AG04450 (cell line): ENCODE data around the gene SLC4A5. TPM values are rescaled to one million over a fixed set of nuclear protein-coding genes. Genes with fewer than 3 reads are reported as not detected.

Experiments
- CTCF ChIA-PET: fragments of 300-600, 350-600 bp; formaldehyde crosslinking; extraction: SDS; loops from one replicate; lab custom pipeline; 2022; ENCODE audit warnings: antibody characterized with exemption, inconsistent platforms; lab: Charles Lee
- POLR2A ChIA-PET: fragments of 350-600 bp; formaldehyde crosslinking; extraction: SDS; loops from one replicate; lab custom pipeline; 2021; ENCODE audit warnings: antibody characterized with exemption, inconsistent platforms; lab: Yijun Ruan, JAX
- DNase-seq: peaks from one replicate; pipeline ENCODE4 v3.0.0-alpha.2; 2011; ENCODE audit warnings: low read depth, low spot score
- H3K27ac ChIP-seq: one replicate; pipeline ENCODE4 v1.5.1; 2012; ENCODE audit warnings: low read depth, low read length, control low read depth
- H3K27me3 ChIP-seq: one replicate; pipeline ENCODE4 v1.6.0; 2012; ENCODE audit warnings: low read length; ENCODE audit not compliant: control insufficient read depth, insufficient read depth
- H3K4me3 ChIP-seq: 2 replicates; pipeline ENCODE4 v1.5.1; 2011; ENCODE audit warnings: mild to moderate bottlenecking, low read depth, low read length, control low read depth
- H3K9me3 ChIP-seq: 2 replicates; pipeline ENCODE4 v1.5.1; 2012; ENCODE audit warnings: low read length; ENCODE audit not compliant: control insufficient read depth, insufficient read depth
- polyA plus RNA-seq: library from polyadenylated mRNA; depleted of rRNA; stranded (reverse); fragments of >200 nt; gene quantifications from 2 replicates; pipeline ENCODE4 v1.2.3, GENCODE V29; 2011
- TF ChIP-seq, protein P1 (sequence below): IDR thresholded peaks from 2 replicates; pipeline ENCODE4 v1.5.1; 2011; ENCODE audit warnings: low read depth, low read length, control low read depth, inconsistent platforms

The SLC4A5 gene
- polyA plus RNA-seq, 1 experiment: 0.15 TPM

DNA sequence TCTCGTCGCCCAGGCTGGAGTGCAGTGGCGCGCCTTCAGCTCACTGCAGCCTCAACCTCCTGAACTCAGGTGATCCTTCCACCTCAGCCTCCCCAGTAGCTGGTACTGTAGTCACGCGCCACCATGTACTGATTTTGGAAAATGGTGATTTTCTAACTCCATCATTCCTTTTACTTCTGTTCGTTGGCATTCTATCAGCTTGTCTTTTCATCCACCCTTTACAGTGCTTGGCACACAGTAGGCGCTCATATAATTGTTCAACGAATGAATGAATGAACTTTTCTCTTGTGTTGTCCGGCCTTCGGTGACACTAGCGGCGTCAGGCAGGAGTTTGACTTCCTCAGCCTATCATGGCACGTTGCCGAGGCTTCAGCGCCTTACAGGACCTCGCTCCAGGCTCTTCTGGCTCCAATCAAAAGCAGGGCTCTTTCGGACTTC is 145.2 kb downstream of the SLC4A5 start:
- ChIA-PET CTCF (interaction anchor here (2.6 kb wide), 1 partner anchor 19 kb away, joined by 13 read pairs; the partner anchor contains the start of gene MOB1A), POLR2A (interaction anchor here (1.1 to 2.3 kb wide), 4 partner anchors 10 to 271 kb away, joined by 3 to 25 read pairs (median 6); partner anchors contain the start of genes DGUOK and MOB1A)
- DNase-seq: no peak
- Histone ChIP-seq H3K27me3 (peaks cover 2% of the 10 kb centered on the region), H3K27ac (no peak overlapping the region), H3K9me3 (no peaks in the 10 kb centered on the region; the same call in 1 of the 2 replicates), H3K4me3 (peak overlapping the region; percentile 97)
- TF ChIP-seq, protein P1, sequence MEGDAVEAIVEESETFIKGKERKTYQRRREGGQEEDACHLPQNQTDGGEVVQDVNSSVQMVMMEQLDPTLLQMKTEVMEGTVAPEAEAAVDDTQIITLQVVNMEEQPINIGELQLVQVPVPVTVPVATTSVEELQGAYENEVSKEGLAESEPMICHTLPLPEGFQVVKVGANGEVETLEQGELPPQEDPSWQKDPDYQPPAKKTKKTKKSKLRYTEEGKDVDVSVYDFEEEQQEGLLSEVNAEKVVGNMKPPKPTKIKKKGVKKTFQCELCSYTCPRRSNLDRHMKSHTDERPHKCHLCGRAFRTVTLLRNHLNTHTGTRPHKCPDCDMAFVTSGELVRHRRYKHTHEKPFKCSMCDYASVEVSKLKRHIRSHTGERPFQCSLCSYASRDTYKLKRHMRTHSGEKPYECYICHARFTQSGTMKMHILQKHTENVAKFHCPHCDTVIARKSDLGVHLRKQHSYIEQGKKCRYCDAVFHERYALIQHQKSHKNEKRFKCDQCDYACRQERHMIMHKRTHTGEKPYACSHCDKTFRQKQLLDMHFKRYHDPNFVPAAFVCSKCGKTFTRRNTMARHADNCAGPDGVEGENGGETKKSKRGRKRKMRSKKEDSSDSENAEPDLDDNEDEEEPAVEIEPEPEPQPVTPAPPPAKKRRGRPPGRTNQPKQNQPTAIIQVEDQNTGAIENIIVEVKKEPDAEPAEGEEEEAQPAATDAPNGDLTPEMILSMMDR: no peak

DNA sequence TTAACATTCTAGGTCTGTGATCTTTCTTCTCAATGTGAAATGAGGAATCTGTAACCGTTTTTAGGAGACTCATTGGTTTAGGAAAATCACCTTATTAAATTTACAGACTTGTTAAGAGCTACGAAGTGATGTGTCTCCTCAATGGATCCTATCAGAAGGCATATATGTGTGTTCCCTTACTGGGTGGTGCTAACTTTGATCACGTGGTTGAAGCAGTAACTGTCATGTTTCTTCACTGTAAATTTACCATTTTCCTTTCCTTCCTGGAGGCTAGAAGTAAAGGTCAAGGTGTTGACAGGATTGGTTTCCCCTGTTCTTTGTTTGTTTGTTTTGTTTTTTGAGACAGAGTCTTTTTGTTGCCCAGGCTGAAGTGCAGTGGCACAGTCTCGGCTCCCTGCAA is 146.2 kb downstream of the SLC4A5 start:
- H3K27ac ChIP-seq: no peak overlapping the region
- TF ChIP-seq, protein P1: no peak
- CTCF ChIA-PET: interaction anchor here (1.5 kb wide), 1 partner anchor 138 kb away, joined by 4 read pairs; no protein-coding TSS in a partner anchor
- no peaks in the 10 kb centered on the region; the same call in 1 of the 2 replicates for H3K9me3 ChIP-seq
- no peak overlapping the region for H3K4me3 ChIP-seq
- H3K27me3 ChIP-seq: peaks cover 5% of the 10 kb centered on the region
- POLR2A ChIA-PET: interaction anchor here (0.6 kb wide), 1 partner anchor 36 kb away, joined by 4 read pairs; no protein-coding TSS in a partner anchor
- no peak for DNase-seq

DNA sequence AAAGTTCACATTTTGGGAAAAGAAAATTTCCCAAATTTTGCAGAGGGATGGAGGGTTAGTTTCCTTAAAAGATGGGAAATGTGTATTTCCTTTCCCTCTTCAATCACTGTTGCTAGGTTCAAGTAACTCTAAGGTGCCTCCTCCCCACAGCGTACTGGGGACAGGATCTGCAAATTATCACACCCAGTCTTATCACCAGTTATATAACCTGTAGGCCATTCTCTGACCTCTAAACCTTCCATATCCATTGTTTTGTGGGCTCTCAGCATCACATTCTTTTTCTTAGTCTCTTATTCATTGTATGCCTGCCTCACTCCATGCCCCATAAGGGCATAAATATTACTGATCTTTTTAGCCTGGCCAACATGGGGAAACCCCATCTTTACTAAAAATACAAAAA is 148.4 kb downstream of the SLC4A5 start:
- DNase-seq: no peak
- ChIA-PET CTCF (no interaction called here), POLR2A (no interaction called here)
- Histone ChIP-seq H3K27ac (no peak overlapping the region), H3K27me3 (peaks cover 9% of the 10 kb centered on the region), H3K4me3 (no peak overlapping the region), H3K9me3 (no peaks in the 10 kb centered on the region; the same call in 1 of the 2 replicates)
- TF ChIP-seq, protein P1: no peak

DNA sequence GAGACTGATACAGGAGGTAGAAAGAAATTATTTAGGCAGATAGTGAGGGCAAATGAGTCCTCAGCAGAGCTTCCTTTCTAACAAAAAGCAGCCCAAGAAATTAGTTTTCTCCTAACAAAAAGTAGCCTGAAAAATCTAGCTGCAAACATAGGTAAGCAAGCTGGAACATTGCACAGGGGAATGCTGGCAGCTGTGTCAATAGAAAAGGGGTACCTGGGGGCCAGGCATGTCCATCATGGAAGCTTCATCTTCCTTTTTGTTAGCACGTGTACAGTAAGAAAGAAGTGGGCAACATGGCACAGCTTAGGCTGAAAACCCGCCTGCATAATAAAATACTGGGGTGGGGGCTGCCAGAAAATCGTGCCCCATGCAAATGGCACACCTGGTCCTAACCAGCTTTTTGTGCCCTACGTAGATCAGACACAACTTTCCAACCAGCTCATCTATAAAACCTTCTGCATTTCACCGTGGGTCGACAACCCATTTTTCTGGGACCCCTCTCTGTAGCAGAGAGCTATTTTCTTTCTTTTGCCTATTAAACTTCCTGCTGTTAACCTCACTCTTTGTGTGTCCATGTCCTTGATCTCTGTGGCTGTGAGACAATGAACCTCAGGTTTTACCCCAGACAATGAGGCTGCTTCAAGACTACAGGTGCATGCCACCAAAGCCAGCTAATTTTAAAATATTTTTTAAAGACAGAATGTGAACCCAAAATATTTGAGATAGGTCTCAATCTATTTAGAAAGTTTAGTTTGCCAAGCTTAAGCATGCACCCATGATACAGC is 151.4 kb downstream of the SLC4A5 start:
- no peak for DNase-seq
- Histone ChIP-seq H3K4me3 (no peak overlapping the region), H3K27me3 (peaks cover 9% of the 10 kb centered on the region), H3K9me3 (no peaks in the 10 kb centered on the region), H3K27ac (no peak overlapping the region)
- ChIA-PET CTCF (interaction anchor here (0.6 to 1.0 kb wide), 2 partner anchors 199 to 499 kb away, joined by 3 read pairs; no protein-coding TSS in a partner anchor), POLR2A (interaction anchor here (0.6 to 1.8 kb wide), 2 partner anchors 13 to 15 kb away, joined by 3 to 8 read pairs; partner anchors contain the start of gene MOB1A)
- TF ChIP-seq, protein P1: no peak
